A549 (cell line): ENCODE measurements around the gene TVP23A. TPM values are rescaled to one million over a fixed set of nuclear protein-coding genes. Genes with fewer than 3 reads are reported as not detected.

Experiments
- ATAC-seq, 2 experiments: fragments of 200-7000 bp in 1 of 2; fragments of >200 bp in 1 of 2; cut with Nextera tagmentation in 1 of 2; cut with Tn5 transposase in 1 of 2; 3 replicates each; pipeline versions ENCODE4 v1.8.0 to v1.9.1; 2018 to 2020; ENCODE audit warnings: mild to moderate bottlenecking in 1 of 2, moderate library complexity in 1 of 2
- CTCF ChIA-PET: fragments of 300-600 bp; sonication (Branson Sonifier 250); formaldehyde crosslinking; extraction: SDS; loops from one replicate; lab custom pipeline; 2021; ENCODE audit warnings: antibody characterized with exemption, inconsistent platforms; lab: Yijun Ruan, JAX
- POLR2A ChIA-PET: fragments of 350-600 bp; formaldehyde crosslinking; extraction: SDS; loops from one replicate; lab custom pipeline; 2021; ENCODE audit warnings: antibody characterized with exemption, inconsistent platforms; lab: Yijun Ruan, JAX
- DNase-seq, 2 experiments: peaks; one replicate each; pipeline versions ENCODE4 v3.0.0 to v3.0.0-alpha.2; 2011 to 2016; ENCODE audit warnings: low read depth in 1 of 2, low spot score in 1 of 2
- FAIRE-seq: peaks from 2 replicates; lab custom pipeline; 2011; peaks lifted over from hg19 to GRCh38; lab: Jason Lieb, UNC
- H3K27ac ChIP-seq, 2 experiments: fragments of >200 bp; sonication (Bioruptor Twin); formaldehyde crosslinking; 3 replicates each; pipeline ENCODE4 v1.5.1; 2016 to 2017
- H3K4me1 ChIP-seq: fragments of >200 bp; sonication (Bioruptor Twin); formaldehyde crosslinking; 3 replicates; pipeline ENCODE4 v1.6.1; 2016
- H3K4me2 ChIP-seq: fragments of >200 bp; sonication (Bioruptor Twin); formaldehyde crosslinking; 3 replicates; pipeline ENCODE4 v1.6.1; 2016
- H3K4me3 ChIP-seq: fragments of >200 bp; sonication (Bioruptor Twin); formaldehyde crosslinking; 3 replicates; pipeline ENCODE4 v1.5.1; 2016
- H3K9me3 ChIP-seq: fragments of >200 bp; sonication (Bioruptor Twin); formaldehyde crosslinking; 3 replicates; pipeline ENCODE4 v1.6.1; 2016
- ATOH8 ChIP-seq: fragments of 250-450 bp; sonication (Bioruptor Pico); IDR thresholded peaks from 2 replicates; pipeline ENCODE4 v1.5.0; 2020; ENCODE audit warnings: low read depth, mild to moderate bottlenecking, moderate library complexity
- BCL3 ChIP-seq: fragments of >200 bp; sonication (Bioruptor Twin); formaldehyde crosslinking; IDR thresholded peaks from 3 replicates; pipeline ENCODE4 v1.6.1; 2016
- BHLHE40 ChIP-seq: IDR thresholded peaks from 2 replicates; pipeline ENCODE4 v1.6.1; 2012; ENCODE audit warnings: low read depth, low read length, inconsistent platforms
- CHD2 ChIP-seq: fragments of 150-350 bp; IDR thresholded peaks from 2 replicates; pipeline ENCODE4 v1.6.1; 2014; ENCODE audit warnings: low read length; ENCODE audit not compliant: partially characterized antibody
- ELK1 ChIP-seq: fragments of 150-350 bp; IDR thresholded peaks from 2 replicates; pipeline ENCODE4 v1.6.1; 2014; ENCODE audit warnings: low read depth, mild to moderate bottlenecking, low read length
- GATA3 ChIP-seq: IDR thresholded peaks from 2 replicates; pipeline ENCODE4 v1.6.1; 2012; ENCODE audit warnings: borderline replicate concordance
- HDAC2 ChIP-seq: fragments of 200-600 bp; sonication (generic); IDR thresholded peaks from 2 replicates; pipeline ENCODE4 v1.6.1; 2016
- HEYL ChIP-seq: fragments of 250-450 bp; sonication (Bioruptor Pico); IDR thresholded peaks from 2 replicates; pipeline ENCODE4 v1.8.0; 2021; ENCODE audit warnings: mild to moderate bottlenecking, moderate library complexity
- HOXB13 ChIP-seq: fragments of 250-450 bp; sonication (Bioruptor Pico); IDR thresholded peaks from 2 replicates; pipeline ENCODE4 v1.5.0; 2020; ENCODE audit warnings: low read depth, mild to moderate bottlenecking, moderate library complexity
- HOXB5 ChIP-seq: fragments of 250-450 bp; sonication (Bioruptor Pico); IDR thresholded peaks from 2 replicates; pipeline ENCODE4 v1.5.0; 2020; ENCODE audit warnings: mild to moderate bottlenecking, moderate library complexity
- JUN ChIP-seq, 2 experiments: fragments of >200 bp; sonication (Bioruptor Twin); formaldehyde crosslinking; IDR thresholded peaks; 2 replicates in 1 of 2; 3 replicates in 1 of 2; pipeline ENCODE4 v1.6.1; 2016 to 2017
- KDM1A ChIP-seq: fragments of 200-600 bp; sonication (generic); IDR thresholded peaks from 2 replicates; pipeline ENCODE4 v1.6.1; 2016; ENCODE audit warnings: low read depth, mild to moderate bottlenecking
- KDM5A ChIP-seq: fragments of 200-600 bp; sonication (generic); IDR thresholded peaks from 2 replicates; pipeline ENCODE4 v1.6.1; 2016; ENCODE audit warnings: antibody characterized with exemption, mild to moderate bottlenecking
- MAZ ChIP-seq: fragments of 150-350 bp; IDR thresholded peaks from 2 replicates; pipeline ENCODE4 v1.6.1; 2014; ENCODE audit warnings: antibody characterized with exemption, low read depth, low read length, borderline replicate concordance
- NFE2L2 ChIP-seq: fragments of 150-350 bp; conservative IDR thresholded peaks from 2 replicates; pipeline ENCODE4 v1.6.1; 2014; ENCODE audit warnings: low read length
- NR3C1 ChIP-seq: fragments of >200 bp; sonication (Bioruptor Twin); formaldehyde crosslinking; IDR thresholded peaks from 3 replicates; pipeline ENCODE4 v1.6.1; 2017
- POLR2A ChIP-seq: IDR thresholded peaks from 2 replicates; pipeline ENCODE4 v1.6.1; 2012; ENCODE audit warnings: mild to moderate bottlenecking, low read length
- REST ChIP-seq: fragments of 200-600 bp; sonication (generic); IDR thresholded peaks from 2 replicates; pipeline ENCODE4 v1.6.1; 2016; ENCODE audit warnings: antibody characterized with exemption, mild to moderate bottlenecking, moderate library complexity
- SMC3 ChIP-seq: fragments of >200 bp; sonication (Bioruptor Twin); formaldehyde crosslinking; IDR thresholded peaks from 3 replicates; pipeline ENCODE4 v1.6.1; 2018; ENCODE audit warnings: inconsistent platforms
- SREBF2 ChIP-seq: fragments of 450-650 bp; IDR thresholded peaks from 2 replicates; pipeline ENCODE4 v1.6.1; 2014; ENCODE audit warnings: mild to moderate bottlenecking, moderate library complexity
- ZFP36 ChIP-seq: fragments of 450-650 bp; IDR thresholded peaks from 2 replicates; pipeline ENCODE4 v1.6.1; 2014; ENCODE audit warnings: borderline replicate concordance; ENCODE audit not compliant: partially characterized antibody
- ZNF302 ChIP-seq: fragments of 250-450 bp; sonication (Bioruptor Pico); IDR thresholded peaks from 2 replicates; pipeline ENCODE4 v1.9.0; 2021; ENCODE audit warnings: inconsistent platforms, mild to moderate bottlenecking, moderate library complexity
- ZSCAN20 ChIP-seq: fragments of 250-450 bp; sonication (Bioruptor Pico); IDR thresholded peaks from 2 replicates; pipeline ENCODE4 v1.8.0; 2022; ENCODE audit warnings: mild to moderate bottlenecking, moderate library complexity
- WGBS: methylation state at CpG from one replicate; pipeline ENCODE4 v1.1.6; 2017; ENCODE audit errors: missing lambda C conversion rate; 5-methylcytosine and 5-hydroxymethylcytosine counted together
- polyA plus RNA-seq, 4 experiments: library from polyadenylated mRNA; depleted of rRNA in 3 of 4; stranded (reverse); fragments of >200 nt; fragmentation: RNase III in 1 of 4; extraction: RNeasy Plus Mini Kit Qiagen cat#74134 plus additional on column Dnase treatment in 1 of 4; gene quantifications; 2 replicates in 3 of 4; 3 replicates in 1 of 4; pipeline ENCODE4 v1.2.3, GENCODE V29; 2011 to 2017

TVP23A gene
- polyA plus RNA-seq, 2 of the 4 experiments (the other 2 are of a cell fraction): 0.03 TPM; not detected in 1

GRCh38 chr16:10763456-10763855 is 55.1 kb downstream of the TVP23A start:
- H3K4me1 ChIP-seq: no peaks in the 10 kb centered on the region
- ATAC-seq (no peak), DNase-seq (no peak), FAIRE-seq (no peak)
- ChIA-PET CTCF (no interaction called here), POLR2A (no interaction called here)
- 96% methylated on average over 6 of the region's 7 CpGs for WGBS
- H3K4me2 ChIP-seq: no peak overlapping the region
- TF ChIP-seq NFE2L2 (no peak), NR3C1 (no peak), ATOH8 (CRISPR knock-in tag) (no peak), ELK1 (no peak), SREBF2 (no peak), SMC3 (no peak), ZFP36 (no peak), ZNF302 (CRISPR knock-in tag) (no peak), GATA3 (no peak), BHLHE40 (no peak), ZSCAN20 (CRISPR knock-in tag) (no peak), HOXB13 (no peak), KDM5A (no peak), JUN (IDR thresholded peaks at IDR 0.05) (no peak), MAZ (no peak), KDM1A (no peak), HEYL (no peak), POLR2A (no peak), BCL3 (no peak)
- H3K27ac ChIP-seq: no peak overlapping the region
- H3K4me3 ChIP-seq: no peak overlapping the region
- H3K9me3 ChIP-seq: no peaks in the 10 kb centered on the region

GRCh38 chr16:10762336-10763016 is 56.1 kb downstream of the TVP23A start:
- FAIRE-seq (no peak), DNase-seq (no peak), ATAC-seq (no peak)
- Histone ChIP-seq H3K4me1 (no peaks in the 10 kb centered on the region), H3K4me3 (no peak overlapping the region), H3K27ac (no peak overlapping the region), H3K4me2 (no peak overlapping the region), H3K9me3 (no peaks in the 10 kb centered on the region)
- WGBS: 84% methylated on average over 4 of the region's 35 CpGs
- TF ChIP-seq CHD2: no peak
- TF ChIP-seq MAZ: no peak
- no peak for TF ChIP-seq ZNF302 (CRISPR knock-in tag)
- TF ChIP-seq HOXB5 (CRISPR knock-in tag): no peak
- TF ChIP-seq ZFP36: no peak
- no peak for TF ChIP-seq POLR2A
- TF ChIP-seq REST: no peak
- TF ChIP-seq HDAC2: no peak
- TF ChIP-seq KDM1A: no peak
- CTCF ChIA-PET: no interaction called here
- POLR2A ChIA-PET: no interaction called here
